Transverse colon (tissue), 3 donors: ENCODE measurements around the gene TMEM59L.

Source experiments
- POLR2A ChIP-seq: fragments of 450-650 bp; IDR thresholded peaks from one replicate; pipeline ENCODE4 v1.6.1; 2016; ENCODE audit warnings: antibody characterized with exemption, mild to moderate bottlenecking, moderate library complexity
- TF ChIP-seq, protein P1 (sequence below), 5 experiments: fragments of 200-600 bp in 3 of 5; fragments of 450-650 bp in 2 of 5; sonication (generic) in 3 of 5; IDR thresholded peaks; 1 replicate in 2 of 5; 2 replicates in 3 of 5; pipeline ENCODE4 v1.5.1; 2016 to 2017; ENCODE audit warnings: antibody characterized with exemption in 5 of 5, inconsistent platforms in 3 of 5, mild to moderate bottlenecking in 2 of 5, moderate library complexity in 1 of 5

DNA sequence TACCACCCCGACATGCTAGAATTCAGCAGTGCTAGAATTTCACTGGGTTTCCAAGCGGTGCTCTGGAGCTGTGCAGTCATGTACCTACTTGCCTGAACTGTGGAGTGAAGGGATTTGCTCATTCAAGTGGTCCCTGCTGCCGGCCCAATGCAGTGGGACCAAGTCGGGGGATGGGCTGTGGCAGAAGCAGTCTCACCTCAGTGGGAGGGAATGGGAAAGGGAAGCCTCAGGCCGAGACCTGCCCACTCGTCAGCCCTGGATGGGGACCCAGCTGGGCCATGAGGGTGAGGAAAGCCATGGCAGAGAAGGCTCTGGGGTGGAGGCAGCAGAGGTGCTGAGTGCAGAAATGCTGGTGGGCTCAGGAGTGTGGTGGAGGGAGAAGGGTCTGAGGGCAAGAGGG lies 39.1 kb downstream of the TMEM59L start:
- TF ChIP-seq POLR2A: no peak
- TF ChIP-seq, protein P1, sequence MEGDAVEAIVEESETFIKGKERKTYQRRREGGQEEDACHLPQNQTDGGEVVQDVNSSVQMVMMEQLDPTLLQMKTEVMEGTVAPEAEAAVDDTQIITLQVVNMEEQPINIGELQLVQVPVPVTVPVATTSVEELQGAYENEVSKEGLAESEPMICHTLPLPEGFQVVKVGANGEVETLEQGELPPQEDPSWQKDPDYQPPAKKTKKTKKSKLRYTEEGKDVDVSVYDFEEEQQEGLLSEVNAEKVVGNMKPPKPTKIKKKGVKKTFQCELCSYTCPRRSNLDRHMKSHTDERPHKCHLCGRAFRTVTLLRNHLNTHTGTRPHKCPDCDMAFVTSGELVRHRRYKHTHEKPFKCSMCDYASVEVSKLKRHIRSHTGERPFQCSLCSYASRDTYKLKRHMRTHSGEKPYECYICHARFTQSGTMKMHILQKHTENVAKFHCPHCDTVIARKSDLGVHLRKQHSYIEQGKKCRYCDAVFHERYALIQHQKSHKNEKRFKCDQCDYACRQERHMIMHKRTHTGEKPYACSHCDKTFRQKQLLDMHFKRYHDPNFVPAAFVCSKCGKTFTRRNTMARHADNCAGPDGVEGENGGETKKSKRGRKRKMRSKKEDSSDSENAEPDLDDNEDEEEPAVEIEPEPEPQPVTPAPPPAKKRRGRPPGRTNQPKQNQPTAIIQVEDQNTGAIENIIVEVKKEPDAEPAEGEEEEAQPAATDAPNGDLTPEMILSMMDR (IDR thresholded peaks at IDR 0.05): no peak
